OCI-LY3 (cell line): ENCODE results near the gene OPN4.

ENCODE experiments used
- EZH2phosphoT487 ChIP-seq: fragments of 200-600 bp; shearing (Covaris generic); IDR thresholded peaks from 2 replicates; pipeline ENCODE4 v1.6.1; 2018; ENCODE audit warnings: antibody characterized with exemption, mixed run types, low read depth
- TF ChIP-seq, protein P1 (sequence below): fragments of 200-600, 300-600 bp; sonication (generic); IDR thresholded peaks from 2 replicates; pipeline ENCODE4 v1.5.1; 2014; ENCODE audit warnings: antibody characterized with exemption, low read length, low read depth

DNA sequence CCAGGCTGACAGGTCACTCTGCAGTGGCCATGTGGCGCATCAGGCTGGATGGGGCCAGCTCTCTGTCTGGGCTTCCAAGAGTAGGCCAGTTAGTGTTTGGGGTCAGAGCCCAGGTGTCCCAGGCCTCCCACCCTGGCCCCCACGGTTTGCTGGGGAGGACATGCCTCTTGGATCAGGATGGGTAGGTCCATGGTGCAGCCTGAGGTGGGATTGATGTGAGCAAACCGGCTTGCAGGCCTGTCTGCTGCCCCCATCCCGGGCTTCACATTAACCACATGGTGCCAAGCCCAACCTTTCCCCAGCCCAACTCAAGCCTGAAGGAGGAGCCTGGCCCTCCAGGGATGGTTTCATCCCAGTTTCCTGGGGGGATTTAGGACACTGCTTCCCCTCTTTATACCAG lies 53.2 kb downstream of the OPN4 start:
- TF ChIP-seq, protein P1, sequence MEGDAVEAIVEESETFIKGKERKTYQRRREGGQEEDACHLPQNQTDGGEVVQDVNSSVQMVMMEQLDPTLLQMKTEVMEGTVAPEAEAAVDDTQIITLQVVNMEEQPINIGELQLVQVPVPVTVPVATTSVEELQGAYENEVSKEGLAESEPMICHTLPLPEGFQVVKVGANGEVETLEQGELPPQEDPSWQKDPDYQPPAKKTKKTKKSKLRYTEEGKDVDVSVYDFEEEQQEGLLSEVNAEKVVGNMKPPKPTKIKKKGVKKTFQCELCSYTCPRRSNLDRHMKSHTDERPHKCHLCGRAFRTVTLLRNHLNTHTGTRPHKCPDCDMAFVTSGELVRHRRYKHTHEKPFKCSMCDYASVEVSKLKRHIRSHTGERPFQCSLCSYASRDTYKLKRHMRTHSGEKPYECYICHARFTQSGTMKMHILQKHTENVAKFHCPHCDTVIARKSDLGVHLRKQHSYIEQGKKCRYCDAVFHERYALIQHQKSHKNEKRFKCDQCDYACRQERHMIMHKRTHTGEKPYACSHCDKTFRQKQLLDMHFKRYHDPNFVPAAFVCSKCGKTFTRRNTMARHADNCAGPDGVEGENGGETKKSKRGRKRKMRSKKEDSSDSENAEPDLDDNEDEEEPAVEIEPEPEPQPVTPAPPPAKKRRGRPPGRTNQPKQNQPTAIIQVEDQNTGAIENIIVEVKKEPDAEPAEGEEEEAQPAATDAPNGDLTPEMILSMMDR = no peak
- no peak for TF ChIP-seq EZH2phosphoT487
